Mucosa of stomach (tissue), 1 donor: ENCODE results near the gene HS3ST2.
"Not testable (repeated sequence)": the region's sequence is repeated elsewhere in the genome, so short reads cannot be mapped to it uniquely, and the experiment has no call there.

ENCODE experiments used
- H3K27me3 ChIP-seq: one replicate; pipeline ENCODE4 v1.7.0; 2013; ENCODE audit warnings: mild to moderate bottlenecking, low read length; ENCODE audit not compliant: control insufficient read depth, insufficient read depth
- H3K36me3 ChIP-seq: one replicate; pipeline ENCODE4 v1.7.0; 2013; ENCODE audit warnings: low read length; ENCODE audit not compliant: control insufficient read depth, insufficient read depth
- H3K4me1 ChIP-seq: one replicate; pipeline ENCODE4 v1.7.0; 2013; ENCODE audit warnings: mild to moderate bottlenecking, low read length; ENCODE audit not compliant: control insufficient read depth, insufficient read depth
- H3K4me3 ChIP-seq: one replicate; pipeline ENCODE4 v1.7.0; 2013; ENCODE audit warnings: low read length
- H3K9ac ChIP-seq: one replicate; pipeline ENCODE4 v1.7.0; 2013; ENCODE audit warnings: mild to moderate bottlenecking, low read length, moderate library complexity
- H3K9me3 ChIP-seq: one replicate; pipeline ENCODE4 v1.7.0; 2013; ENCODE audit warnings: mild to moderate bottlenecking, low read length, moderate library complexity; ENCODE audit not compliant: control insufficient read depth
- donor health status: Pancreatic carcinoma.

Gene HS3ST2

GRCh38 chr16:22816475-22816874, 2.5 kb downstream of the HS3ST2 start:
- H3K4me3 ChIP-seq: no peak overlapping the region
- no peaks in the 10 kb centered on the region for H3K36me3 ChIP-seq
- H3K9me3 ChIP-seq: no peaks in the 10 kb centered on the region
- peaks cover 27% of the 10 kb centered on the region for H3K27me3 ChIP-seq
- peaks cover 7% of the 10 kb centered on the region for H3K4me1 ChIP-seq
- no peak overlapping the region for H3K9ac ChIP-seq

DNA sequence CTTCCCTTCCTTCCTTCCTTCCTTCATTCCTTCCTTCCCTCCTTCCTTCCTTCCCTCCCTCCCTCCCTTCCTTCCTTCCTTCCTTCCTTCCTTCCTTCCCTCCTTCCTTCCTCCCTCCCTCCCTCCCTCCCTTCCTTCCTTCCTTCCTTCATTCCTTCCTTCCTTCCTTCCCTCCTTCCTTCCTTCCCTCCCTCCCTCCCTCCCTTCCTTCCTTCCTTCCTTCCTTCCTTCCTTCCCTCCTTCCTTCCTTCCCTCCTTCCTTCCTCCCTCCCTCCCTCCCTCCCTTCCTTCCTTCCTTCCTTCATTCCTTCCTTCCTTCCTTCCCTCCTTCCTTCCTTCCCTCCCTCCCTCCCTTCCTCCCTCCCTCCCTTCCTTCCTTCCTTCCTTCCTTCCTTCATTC, 4.8 kb downstream of the HS3ST2 start:
- peaks cover 16% of the 10 kb centered on the region for H3K27me3 ChIP-seq
- not testable (repeated sequence) for H3K4me1 ChIP-seq, H3K36me3 ChIP-seq, H3K9ac ChIP-seq, H3K4me3 ChIP-seq, H3K9me3 ChIP-seq

- no peaks in the 10 kb centered on the region for H3K4me1 ChIP-seq
- H3K9ac ChIP-seq: no peak overlapping the region
- H3K27me3 ChIP-seq: no peaks in the 10 kb centered on the region
- no peak overlapping the region for H3K4me3 ChIP-seq
- H3K36me3 ChIP-seq: no peaks in the 10 kb centered on the region
- no peaks in the 10 kb centered on the region for H3K9me3 ChIP-seq
Observed at GRCh38 chr16:22838681-22839080, 24.7 kb downstream of the HS3ST2 start.

- H3K27me3 ChIP-seq, H3K4me1 ChIP-seq, H3K4me3 ChIP-seq, H3K9ac ChIP-seq, H3K36me3 ChIP-seq, H3K9me3 ChIP-seq: not testable (repeated sequence)
Observed at GRCh38 chr16:22842031-22842430, 28.1 kb downstream of the HS3ST2 start.

DNA sequence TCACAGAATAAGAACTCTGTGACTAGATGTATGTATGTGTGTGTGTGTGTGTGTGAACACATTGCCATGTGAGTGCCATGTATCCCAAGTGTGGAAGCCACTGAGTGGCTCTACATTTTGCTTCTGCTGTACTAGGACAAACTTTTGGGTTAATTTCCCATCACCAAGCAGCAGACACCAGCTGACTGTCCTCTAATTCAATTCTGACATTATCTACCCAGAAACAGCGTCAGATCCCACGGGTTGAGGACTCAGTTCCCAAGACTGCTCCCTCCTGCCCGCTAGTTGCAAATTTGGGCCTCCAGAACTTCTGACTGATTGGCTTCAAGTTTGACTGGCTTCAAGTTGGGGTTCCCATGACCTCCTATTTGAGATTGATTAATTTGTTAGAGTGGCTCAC, 29.2 kb downstream of the HS3ST2 start:
- Histone ChIP-seq H3K9me3 (no peaks in the 10 kb centered on the region), H3K4me3 (no peak overlapping the region), H3K9ac (no peak overlapping the region), H3K36me3 (no peaks in the 10 kb centered on the region), H3K27me3 (no peaks in the 10 kb centered on the region), H3K4me1 (no peaks in the 10 kb centered on the region)

DNA sequence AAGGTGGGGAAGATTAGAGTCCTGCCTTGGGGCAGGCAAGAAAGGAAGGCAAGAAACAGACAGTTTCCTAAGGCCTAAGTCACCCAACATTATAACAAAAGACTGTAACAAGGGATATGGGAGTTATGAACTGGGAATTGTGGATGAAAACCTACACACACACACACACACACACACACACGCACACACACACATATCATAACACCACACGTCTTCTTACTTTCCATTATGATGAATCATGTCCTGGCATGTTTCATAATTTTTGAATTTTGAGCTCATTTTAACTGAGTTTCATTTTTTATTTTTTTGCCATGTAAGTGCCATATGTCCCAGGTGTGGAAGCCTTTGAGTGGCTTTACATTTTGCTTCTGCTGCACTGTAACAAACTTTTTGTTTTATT, 29.9 kb downstream of the HS3ST2 start:
- H3K9ac ChIP-seq: no peak overlapping the region
- no peaks in the 10 kb centered on the region for H3K9me3 ChIP-seq
- no peaks in the 10 kb centered on the region for H3K27me3 ChIP-seq
- H3K4me3 ChIP-seq: no peak overlapping the region
- H3K4me1 ChIP-seq: no peaks in the 10 kb centered on the region
- H3K36me3 ChIP-seq: no peaks in the 10 kb centered on the region

DNA sequence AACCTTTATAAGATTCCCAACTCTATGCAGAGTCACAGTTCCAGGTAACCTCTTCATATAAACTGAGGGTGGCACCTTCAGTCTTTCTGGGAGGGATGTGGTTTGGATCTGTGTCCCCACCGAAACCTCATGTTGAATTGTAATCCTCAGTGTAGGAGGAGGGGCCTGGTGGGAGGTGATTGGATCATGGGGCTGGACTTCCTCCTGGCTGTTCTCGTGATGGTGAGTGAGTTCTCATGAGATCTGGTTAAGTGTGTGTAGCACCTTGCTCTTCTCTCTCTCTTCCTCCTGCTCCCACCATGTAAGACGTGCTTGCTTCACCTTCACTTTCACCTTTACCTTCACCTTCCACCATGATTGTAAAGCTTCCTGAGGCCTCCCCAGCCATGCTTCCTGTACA, 30.5 kb downstream of the HS3ST2 start:
- Histone ChIP-seq H3K4me3 (no peak overlapping the region), H3K27me3 (no peaks in the 10 kb centered on the region), H3K4me1 (no peaks in the 10 kb centered on the region), H3K9ac (no peak overlapping the region), H3K36me3 (no peaks in the 10 kb centered on the region), H3K9me3 (no peaks in the 10 kb centered on the region)

DNA sequence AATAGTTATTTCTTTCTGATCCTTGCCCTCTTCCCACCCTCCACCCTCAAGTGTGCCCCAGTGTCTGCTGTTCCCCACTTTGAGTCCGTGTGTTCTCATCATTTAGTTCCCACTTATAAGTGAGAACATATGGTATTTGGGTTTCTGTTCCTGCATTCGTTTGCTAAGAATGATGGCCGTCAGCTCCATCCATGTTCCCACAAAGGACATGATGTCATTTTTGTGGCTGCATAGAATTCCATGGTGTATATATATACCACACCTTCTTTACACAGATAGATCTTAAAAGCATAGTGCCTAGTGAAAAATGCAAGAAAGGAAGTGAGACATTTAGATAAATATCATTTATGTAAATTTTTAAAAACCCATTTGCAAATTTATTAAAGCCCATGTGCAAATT, 33.1 kb downstream of the HS3ST2 start:
- H3K4me3 ChIP-seq: no peak overlapping the region
- H3K9me3 ChIP-seq: no peaks in the 10 kb centered on the region
- no peak overlapping the region for H3K9ac ChIP-seq
- no peaks in the 10 kb centered on the region for H3K27me3 ChIP-seq
- no peaks in the 10 kb centered on the region for H3K4me1 ChIP-seq
- no peaks in the 10 kb centered on the region for H3K36me3 ChIP-seq

GRCh38 chr16:22847690-22848089, 33.7 kb downstream of the HS3ST2 start:
- H3K9ac ChIP-seq: no peak overlapping the region
- H3K9me3 ChIP-seq: no peaks in the 10 kb centered on the region
- no peaks in the 10 kb centered on the region for H3K4me1 ChIP-seq
- no peaks in the 10 kb centered on the region for H3K36me3 ChIP-seq
- H3K4me3 ChIP-seq: no peak overlapping the region
- no peaks in the 10 kb centered on the region for H3K27me3 ChIP-seq

DNA sequence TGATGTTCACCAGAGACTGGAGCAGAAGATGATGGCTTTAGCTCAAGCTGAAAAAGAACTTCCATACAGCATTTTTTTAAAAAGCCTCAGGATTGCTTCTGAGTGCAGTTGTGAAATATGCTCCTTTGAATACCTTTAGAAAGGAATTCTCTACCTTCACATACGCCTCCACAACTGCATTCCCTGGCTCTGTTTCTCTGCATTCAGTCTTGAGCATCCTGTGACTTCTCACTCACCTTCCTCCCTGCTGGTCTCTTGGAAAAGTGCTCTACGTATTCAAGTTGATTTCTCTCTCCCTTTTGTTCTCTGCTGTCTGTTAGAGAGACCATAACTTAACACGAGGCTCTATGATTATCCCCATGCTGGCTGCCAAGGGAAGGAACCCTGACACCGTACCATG, 34.5 kb downstream of the HS3ST2 start:
- no peaks in the 10 kb centered on the region for H3K36me3 ChIP-seq

DNA sequence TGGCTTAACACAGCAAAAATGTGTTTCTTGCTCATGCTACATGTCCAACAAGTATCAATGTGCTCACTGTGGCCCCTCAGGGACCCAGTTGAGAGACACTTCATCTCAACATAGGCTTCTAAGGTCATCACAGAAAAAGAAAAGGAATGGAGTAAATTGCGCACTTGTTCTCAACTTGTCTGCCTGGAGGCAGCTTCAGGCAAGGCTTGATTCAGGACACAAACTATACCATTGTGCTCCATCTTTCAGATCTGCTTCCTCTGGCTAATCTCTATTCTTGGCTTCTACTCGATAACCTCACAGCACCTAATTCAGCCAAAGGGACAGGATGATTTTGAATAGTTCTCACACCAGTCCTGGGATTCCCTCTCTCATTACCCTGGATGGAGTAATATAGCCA, 35.6 kb downstream of the HS3ST2 start:
- H3K36me3 ChIP-seq: no peaks in the 10 kb centered on the region
- no peak overlapping the region for H3K4me3 ChIP-seq
- H3K4me1 ChIP-seq: no peaks in the 10 kb centered on the region
- no peaks in the 10 kb centered on the region for H3K27me3 ChIP-seq
- H3K9ac ChIP-seq: no peak overlapping the region
- H3K9me3 ChIP-seq: no peaks in the 10 kb centered on the region

More for the DNA sequence above, 34.5 kb downstream of the HS3ST2 start:
- H3K4me3 ChIP-seq: no peak overlapping the region
- no peaks in the 10 kb centered on the region for H3K4me1 ChIP-seq
- no peak overlapping the region for H3K9ac ChIP-seq
- no peaks in the 10 kb centered on the region for H3K27me3 ChIP-seq
- H3K9me3 ChIP-seq: no peaks in the 10 kb centered on the region

- H3K36me3 ChIP-seq: no peaks in the 10 kb centered on the region
- H3K27me3 ChIP-seq: no peaks in the 10 kb centered on the region
- no peak overlapping the region for H3K4me3 ChIP-seq
- H3K9ac ChIP-seq: no peak overlapping the region
- no peaks in the 10 kb centered on the region for H3K9me3 ChIP-seq
- no peaks in the 10 kb centered on the region for H3K4me1 ChIP-seq
Observed at GRCh38 chr16:22855231-22855630, 41.3 kb downstream of the HS3ST2 start.

GRCh38 chr16:22857296-22858025, 43.5 kb downstream of the HS3ST2 start:
- no peak overlapping the region for H3K4me3 ChIP-seq
- H3K9me3 ChIP-seq: no peaks in the 10 kb centered on the region
- H3K4me1 ChIP-seq: no peaks in the 10 kb centered on the region
- peaks cover 2% of the 10 kb centered on the region for H3K27me3 ChIP-seq
- no peaks in the 10 kb centered on the region for H3K36me3 ChIP-seq
- no peak overlapping the region for H3K9ac ChIP-seq
